KMS-11 (cell line): ENCODE results near the gene FAM13C.

ENCODE experiments used
- H2AFZ ChIP-seq: fragments of 200-600 bp; sonication (generic); 2 replicates; pipeline ENCODE4 v1.6.1; 2016; ENCODE audit warnings: antibody characterized with exemption, mixed run types, low read depth
- H3K27ac ChIP-seq: fragments of 200-600 bp; sonication (generic); 2 replicates; pipeline ENCODE4 v1.6.1; 2016; ENCODE audit warnings: mild to moderate bottlenecking, mixed run types
- H3K27me3 ChIP-seq: fragments of 200-600 bp; sonication (generic); 2 replicates; pipeline ENCODE4 v1.6.1; 2017; ENCODE audit warnings: mild to moderate bottlenecking, low read depth, mixed run types, moderate library complexity; ENCODE audit not compliant: insufficient read depth
- H3K36me3 ChIP-seq: fragments of 200-600 bp; sonication (generic); 2 replicates; pipeline ENCODE4 v1.6.1; 2017; ENCODE audit warnings: mild to moderate bottlenecking, mixed run types; ENCODE audit not compliant: insufficient read depth
- H3K4me1 ChIP-seq: fragments of 200-600 bp; sonication (generic); 2 replicates; pipeline ENCODE4 v1.6.1; 2016; ENCODE audit warnings: mild to moderate bottlenecking, low read depth, mixed run types; ENCODE audit not compliant: poor library complexity, severe bottlenecking
- H3K4me2 ChIP-seq: fragments of 200-600 bp; sonication (generic); 2 replicates; pipeline ENCODE4 v1.7.0; 2016; ENCODE audit warnings: mild to moderate bottlenecking, mixed run types
- H3K4me3 ChIP-seq: fragments of 200-600 bp; sonication (generic); IDR thresholded peaks from 2 replicates; pipeline ENCODE4 v1.6.1; 2017; ENCODE audit warnings: low read depth, low read length, mixed read lengths; ENCODE audit not compliant: insufficient read depth
- H3K79me2 ChIP-seq: fragments of 200-600 bp; sonication (generic); 2 replicates; pipeline ENCODE4 v1.6.1; 2016; ENCODE audit warnings: low read depth, mixed run types; ENCODE audit not compliant: insufficient read depth
- H3K9ac ChIP-seq: fragments of 200-600 bp; sonication (generic); 2 replicates; pipeline ENCODE4 v1.6.1; 2016; ENCODE audit warnings: mild to moderate bottlenecking, mixed run types
- H4K20me1 ChIP-seq: fragments of 200-600 bp; sonication (generic); 2 replicates; pipeline ENCODE4 v1.6.1; 2016; ENCODE audit warnings: mild to moderate bottlenecking, mixed run types; ENCODE audit not compliant: insufficient read depth
- CTCF ChIP-seq: fragments of 200-600 bp; sonication (generic); conservative IDR thresholded peaks from 2 replicates; pipeline ENCODE4 v1.6.1; 2017; ENCODE audit warnings: low read depth, mild to moderate bottlenecking, antibody characterized with exemption, low read length, moderate library complexity, mixed read lengths

The FAM13C gene

GRCh38 chr10:59300386-59300785 lies 62.0 kb downstream of the FAM13C start:
- H3K79me2 ChIP-seq = no peaks in the 10 kb centered on the region
- no peaks in the 10 kb centered on the region for H3K36me3 ChIP-seq
- no peaks in the 10 kb centered on the region for H3K4me1 ChIP-seq
- H2AFZ ChIP-seq = no peak overlapping the region
- no peak overlapping the region for H3K27ac ChIP-seq
- H3K9ac ChIP-seq = no peak overlapping the region
- no peak for TF ChIP-seq CTCF
- no peak overlapping the region for H3K4me3 ChIP-seq
- no peaks in the 10 kb centered on the region for H3K27me3 ChIP-seq
- no peaks in the 10 kb centered on the region for H4K20me1 ChIP-seq
- no peak overlapping the region for H3K4me2 ChIP-seq

- H3K9ac ChIP-seq = no peak overlapping the region
- no peaks in the 10 kb centered on the region for H4K20me1 ChIP-seq
- no peak overlapping the region for H2AFZ ChIP-seq
- H3K79me2 ChIP-seq = no peaks in the 10 kb centered on the region
- no peaks in the 10 kb centered on the region for H3K36me3 ChIP-seq
- no peaks in the 10 kb centered on the region for H3K27me3 ChIP-seq
- no peaks in the 10 kb centered on the region for H3K4me1 ChIP-seq
- no peak for TF ChIP-seq CTCF
- H3K27ac ChIP-seq = no peak overlapping the region
- no peak overlapping the region for H3K4me2 ChIP-seq
- no peak overlapping the region for H3K4me3 ChIP-seq
These were observed 62.4 kb downstream of the FAM13C start for GRCh38 chr10:59299933-59300332.

GRCh38 chr10:59290448-59290847 lies 71.9 kb downstream of the FAM13C start:
- no peaks in the 10 kb centered on the region for H3K79me2 ChIP-seq
- H3K4me2 ChIP-seq = no peak overlapping the region
- H3K4me3 ChIP-seq = no peak overlapping the region
- H3K9ac ChIP-seq = no peak overlapping the region
- no peaks in the 10 kb centered on the region for H3K27me3 ChIP-seq
- no peak for TF ChIP-seq CTCF
- H3K36me3 ChIP-seq = no peaks in the 10 kb centered on the region
- no peaks in the 10 kb centered on the region for H3K4me1 ChIP-seq
- no peaks in the 10 kb centered on the region for H4K20me1 ChIP-seq
- no peak overlapping the region for H3K27ac ChIP-seq
- no peak overlapping the region for H2AFZ ChIP-seq

GRCh38 chr10:59289853-59290252 lies 72.5 kb downstream of the FAM13C start:
- no peak overlapping the region for H2AFZ ChIP-seq
- H3K4me2 ChIP-seq = no peak overlapping the region
- H3K36me3 ChIP-seq = no peaks in the 10 kb centered on the region
- H3K4me3 ChIP-seq = no peak overlapping the region
- no peak for TF ChIP-seq CTCF
- no peaks in the 10 kb centered on the region for H3K79me2 ChIP-seq
- H3K4me1 ChIP-seq = no peaks in the 10 kb centered on the region
- H3K27me3 ChIP-seq = no peaks in the 10 kb centered on the region
- H3K9ac ChIP-seq = no peak overlapping the region
- H3K27ac ChIP-seq = no peak overlapping the region
- no peaks in the 10 kb centered on the region for H4K20me1 ChIP-seq
